SU-DHL-6 (cell line): ENCODE data around the gene MRGPRD.
"Not testable (repeated sequence)": the region's sequence is repeated elsewhere in the genome, so short reads cannot be mapped to it uniquely, and the experiment has no call there.

ENCODE experiments used
- H2AFZ ChIP-seq: fragments of 200-600 bp; sonication (generic); 2 replicates; pipeline ENCODE4 v1.6.1; 2014; ENCODE audit warnings: low read depth, mild to moderate bottlenecking, moderate library complexity, mixed read lengths, antibody characterized with exemption, low read length; ENCODE audit not compliant: severe bottlenecking
- H3F3A ChIP-seq: fragments of 200-600 bp; shearing (Covaris generic); 2 replicates; pipeline ENCODE4 v1.6.0; 2016; ENCODE audit warnings: antibody characterized with exemption, mild to moderate bottlenecking; ENCODE audit not compliant: insufficient read depth
- H3K27ac ChIP-seq: fragments of 200-600 bp; sonication (generic); 2 replicates; pipeline ENCODE4 v1.5.1; 2016; ENCODE audit warnings: low read depth, mild to moderate bottlenecking, low read length, moderate library complexity, mixed read lengths
- H3K27me3 ChIP-seq: fragments of 200-600 bp; sonication (generic), shearing (Covaris generic); 2 replicates; pipeline ENCODE4 v1.6.0; 2014; ENCODE audit warnings: mild to moderate bottlenecking, low read length
- H3K36me3 ChIP-seq: fragments of 200-600 bp; sonication (generic); 2 replicates; pipeline ENCODE4 v1.6.1; 2014; ENCODE audit warnings: mild to moderate bottlenecking, low read length, mixed read lengths
- H3K4me2 ChIP-seq: fragments of 300-600, 200-600 bp; shearing (Covaris generic), sonication (generic); 2 replicates; pipeline ENCODE4 v1.6.0; 2014; ENCODE audit warnings: low read length, low read depth, mild to moderate bottlenecking; ENCODE audit not compliant: poor library complexity, severe bottlenecking
- H3K4me3 ChIP-seq: fragments of 200-600 bp; sonication (generic); 2 replicates; pipeline ENCODE4 v1.5.1; 2014; ENCODE audit warnings: antibody characterized with exemption, low read length, mild to moderate bottlenecking, mixed read lengths; ENCODE audit not compliant: insufficient read depth, poor library complexity, severe bottlenecking
- H3K79me2 ChIP-seq: fragments of 200-600 bp; sonication (generic); 2 replicates; pipeline ENCODE4 v1.6.1; 2014; ENCODE audit warnings: mild to moderate bottlenecking, low read length, moderate library complexity; ENCODE audit not compliant: insufficient read depth
- H3K9ac ChIP-seq: fragments of 200-600 bp; sonication (generic); 2 replicates; pipeline ENCODE4 v1.7.0; 2014; ENCODE audit warnings: mild to moderate bottlenecking, low read length
- H3K9me2 ChIP-seq: fragments of 200-600 bp; sonication (generic); replicated peaks from 2 replicates; pipeline ENCODE4 v1.6.1; 2014; ENCODE audit warnings: low read length; ENCODE audit not compliant: insufficient read depth
- H3K9me3 ChIP-seq: fragments of 200-600 bp; sonication (generic); 2 replicates; pipeline ENCODE4 v1.6.1; 2014; ENCODE audit warnings: low read length, mixed read lengths; ENCODE audit not compliant: insufficient read depth
- H4K20me1 ChIP-seq: fragments of 200-600 bp; sonication (generic); 2 replicates; pipeline ENCODE4 v1.6.1; 2014; ENCODE audit warnings: low read depth, mild to moderate bottlenecking, antibody characterized with exemption, low read length, moderate library complexity, mixed read lengths
- EZH2phosphoT487 ChIP-seq: fragments of 200-600 bp; sonication (generic), shearing (Covaris generic); conservative IDR thresholded peaks from 2 replicates; pipeline ENCODE4 v1.6.1; 2018; ENCODE audit warnings: mild to moderate bottlenecking, antibody characterized with exemption, low read length, moderate library complexity, mixed read lengths
- TF ChIP-seq, protein P1 (sequence below): fragments of 200-600 bp; sonication (generic); IDR thresholded peaks from one replicate; pipeline ENCODE4 v1.5.1; 2017; ENCODE audit warnings: antibody characterized with exemption, mild to moderate bottlenecking, low read length, moderate library complexity; ENCODE audit not compliant: insufficient read depth, poor library complexity, severe bottlenecking

The MRGPRD gene

DNA sequence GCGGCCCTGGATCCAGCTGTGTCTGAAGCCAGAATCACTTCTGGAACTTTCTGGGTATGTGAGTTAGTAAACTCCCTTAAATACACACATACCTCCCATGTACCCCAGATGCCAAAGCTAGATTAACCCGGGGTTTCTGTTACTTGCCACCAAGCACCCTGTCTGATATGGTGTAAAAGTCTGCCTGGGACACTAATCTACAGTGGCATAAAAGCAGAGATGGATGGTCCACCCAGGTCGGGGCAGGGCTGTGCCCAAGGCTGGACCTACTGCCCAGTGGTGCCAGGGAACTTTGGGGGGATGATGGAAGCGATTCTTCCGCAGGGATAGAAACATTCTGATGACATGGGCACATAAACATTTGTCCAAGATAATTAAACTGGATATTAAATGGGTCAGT lies 19.6 kb upstream of the MRGPRD start:
- Histone ChIP-seq H3K9ac (no peak overlapping the region), H2AFZ (no peak overlapping the region), H3K9me3 (no peaks in the 10 kb centered on the region), H3K79me2 (no peaks in the 10 kb centered on the region), H4K20me1 (no peaks in the 10 kb centered on the region), H3K4me3 (no peak overlapping the region), H3K9me2 (no peaks in the 10 kb centered on the region), H3K27me3 (no peaks in the 10 kb centered on the region), H3K4me2 (no peak overlapping the region), H3F3A (no peaks in the 10 kb centered on the region), H3K27ac (no peak overlapping the region), H3K36me3 (no peaks in the 10 kb centered on the region)
- TF ChIP-seq, protein P1, sequence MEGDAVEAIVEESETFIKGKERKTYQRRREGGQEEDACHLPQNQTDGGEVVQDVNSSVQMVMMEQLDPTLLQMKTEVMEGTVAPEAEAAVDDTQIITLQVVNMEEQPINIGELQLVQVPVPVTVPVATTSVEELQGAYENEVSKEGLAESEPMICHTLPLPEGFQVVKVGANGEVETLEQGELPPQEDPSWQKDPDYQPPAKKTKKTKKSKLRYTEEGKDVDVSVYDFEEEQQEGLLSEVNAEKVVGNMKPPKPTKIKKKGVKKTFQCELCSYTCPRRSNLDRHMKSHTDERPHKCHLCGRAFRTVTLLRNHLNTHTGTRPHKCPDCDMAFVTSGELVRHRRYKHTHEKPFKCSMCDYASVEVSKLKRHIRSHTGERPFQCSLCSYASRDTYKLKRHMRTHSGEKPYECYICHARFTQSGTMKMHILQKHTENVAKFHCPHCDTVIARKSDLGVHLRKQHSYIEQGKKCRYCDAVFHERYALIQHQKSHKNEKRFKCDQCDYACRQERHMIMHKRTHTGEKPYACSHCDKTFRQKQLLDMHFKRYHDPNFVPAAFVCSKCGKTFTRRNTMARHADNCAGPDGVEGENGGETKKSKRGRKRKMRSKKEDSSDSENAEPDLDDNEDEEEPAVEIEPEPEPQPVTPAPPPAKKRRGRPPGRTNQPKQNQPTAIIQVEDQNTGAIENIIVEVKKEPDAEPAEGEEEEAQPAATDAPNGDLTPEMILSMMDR, result no peak

DNA sequence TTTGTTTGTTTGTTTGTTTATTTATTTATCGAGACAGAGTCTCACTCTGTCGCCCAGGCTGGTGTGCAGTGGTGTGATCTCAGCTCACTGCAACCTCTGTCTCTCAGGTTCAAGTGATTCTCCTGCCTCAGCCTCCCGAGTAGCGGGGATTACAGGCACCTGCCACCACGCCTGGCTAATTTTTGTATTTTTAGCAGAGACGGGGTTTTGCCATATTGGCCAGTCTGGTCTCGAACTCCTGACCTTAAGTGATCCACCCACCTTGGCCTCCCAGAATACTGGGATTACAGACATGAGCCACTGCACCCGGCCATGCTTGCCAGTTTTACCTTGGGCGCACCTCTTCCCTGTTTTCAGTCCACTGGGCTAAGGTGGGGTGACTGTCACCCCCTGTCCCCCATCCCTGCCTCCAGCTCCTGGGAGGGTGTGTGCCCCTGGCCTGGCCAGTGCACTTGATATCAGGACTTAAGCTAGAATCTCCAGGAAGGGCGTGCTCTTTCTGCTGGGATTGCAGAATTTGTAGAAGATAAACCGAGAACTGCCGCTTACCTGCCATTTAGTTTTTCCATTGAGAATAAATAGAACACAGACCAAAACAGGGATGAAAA lies 19.1 kb upstream of the MRGPRD start:
- not testable (repeated sequence) for H3K9me3 ChIP-seq, H3K27ac ChIP-seq, H3K79me2 ChIP-seq, H3K4me3 ChIP-seq, H2AFZ ChIP-seq, H3K4me2 ChIP-seq, H4K20me1 ChIP-seq, H3F3A ChIP-seq, H3K9ac ChIP-seq, H3K27me3 ChIP-seq, H3K9me2 ChIP-seq, H3K36me3 ChIP-seq

DNA sequence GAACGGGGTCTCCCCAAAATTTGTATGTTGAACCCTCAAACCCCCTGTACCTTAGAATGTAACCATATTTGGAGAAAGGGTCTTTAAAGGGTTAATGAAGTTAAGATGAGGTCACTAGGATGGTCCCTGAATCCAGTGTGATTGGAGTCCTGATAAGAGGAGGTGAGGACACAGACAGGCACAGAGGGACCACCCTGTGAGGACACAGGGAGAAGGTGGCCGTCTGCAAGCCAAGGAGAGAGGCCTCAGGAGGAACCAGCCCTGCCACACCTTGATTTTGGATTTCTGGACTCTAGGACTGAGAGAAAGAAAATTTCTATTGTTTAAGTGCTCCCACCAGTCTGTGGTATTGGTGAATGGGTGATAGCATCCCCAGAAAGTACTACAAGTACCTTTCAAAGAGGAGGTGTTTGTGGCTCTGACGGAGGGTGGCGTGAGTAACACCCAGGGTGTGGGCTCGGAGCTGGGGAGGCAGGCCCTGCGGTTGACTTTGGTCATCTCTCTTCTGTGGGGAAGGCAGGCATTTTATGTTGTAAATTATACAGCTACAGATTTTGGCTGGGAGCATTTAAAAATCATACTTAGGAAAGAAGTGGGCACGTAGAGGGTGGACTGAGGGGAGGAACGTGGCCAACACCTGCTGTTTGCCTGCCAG lies 18.4 kb upstream of the MRGPRD start:
- H3K9me3 ChIP-seq, result no peaks in the 10 kb centered on the region
- H3F3A ChIP-seq, result no peaks in the 10 kb centered on the region
- no peak overlapping the region for H3K4me3 ChIP-seq
- H3K79me2 ChIP-seq, result no peaks in the 10 kb centered on the region
- H3K4me2 ChIP-seq, result no peak overlapping the region
- no peaks in the 10 kb centered on the region for H3K27me3 ChIP-seq
- no peaks in the 10 kb centered on the region for H3K9me2 ChIP-seq
- no peaks in the 10 kb centered on the region for H4K20me1 ChIP-seq
- no peak overlapping the region for H3K27ac ChIP-seq
- H2AFZ ChIP-seq, result no peak overlapping the region
- H3K9ac ChIP-seq, result no peak overlapping the region
- no peaks in the 10 kb centered on the region for H3K36me3 ChIP-seq
- no peak for TF ChIP-seq EZH2phosphoT487
- TF ChIP-seq, protein P1, result no peak

DNA sequence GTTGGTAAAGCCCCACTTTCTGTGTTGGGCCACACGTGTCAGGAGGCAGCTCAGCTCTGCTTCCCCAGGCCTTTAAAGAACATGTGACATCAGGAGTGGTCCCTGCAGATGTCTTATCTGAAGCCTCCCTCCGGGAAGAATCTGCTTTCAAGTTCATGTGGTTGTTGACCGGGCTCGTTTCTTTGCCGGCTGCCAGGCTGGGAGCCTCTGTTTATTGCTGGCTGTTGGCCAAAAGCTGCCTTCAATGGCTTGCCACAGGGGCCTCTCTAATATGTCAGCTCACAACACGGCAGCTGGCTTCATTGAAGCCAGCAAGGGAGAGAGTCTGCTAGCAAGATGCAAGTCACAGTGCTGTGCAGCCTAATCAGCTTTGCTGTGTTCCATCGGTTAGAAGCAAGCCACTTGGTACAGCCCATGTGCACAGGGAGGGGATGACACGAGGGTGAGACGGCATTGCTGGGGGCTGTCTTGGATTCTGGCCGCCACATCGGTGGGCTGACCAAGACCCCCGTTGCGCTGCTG lies 17.7 kb upstream of the MRGPRD start:
- no peak overlapping the region for H3K9ac ChIP-seq
- no peaks in the 10 kb centered on the region for H3K9me2 ChIP-seq
- H3K79me2 ChIP-seq, result no peaks in the 10 kb centered on the region
- H3K4me3 ChIP-seq, result no peak overlapping the region
- H3F3A ChIP-seq, result no peaks in the 10 kb centered on the region
- H3K27ac ChIP-seq, result no peak overlapping the region
- no peak overlapping the region for H3K4me2 ChIP-seq
- no peak for TF ChIP-seq EZH2phosphoT487
- TF ChIP-seq, protein P1, result no peak
- H3K9me3 ChIP-seq, result no peaks in the 10 kb centered on the region
- no peak overlapping the region for H2AFZ ChIP-seq
- no peaks in the 10 kb centered on the region for H4K20me1 ChIP-seq
- H3K36me3 ChIP-seq, result no peaks in the 10 kb centered on the region
- H3K27me3 ChIP-seq, result no peaks in the 10 kb centered on the region
